ENCODE results near the gene CPSF7.
"Not testable (repeated sequence)": the region's sequence is repeated elsewhere in the genome, so short reads cannot be mapped to it uniquely, and the experiment has no call there.

Gene CPSF7

DNA sequence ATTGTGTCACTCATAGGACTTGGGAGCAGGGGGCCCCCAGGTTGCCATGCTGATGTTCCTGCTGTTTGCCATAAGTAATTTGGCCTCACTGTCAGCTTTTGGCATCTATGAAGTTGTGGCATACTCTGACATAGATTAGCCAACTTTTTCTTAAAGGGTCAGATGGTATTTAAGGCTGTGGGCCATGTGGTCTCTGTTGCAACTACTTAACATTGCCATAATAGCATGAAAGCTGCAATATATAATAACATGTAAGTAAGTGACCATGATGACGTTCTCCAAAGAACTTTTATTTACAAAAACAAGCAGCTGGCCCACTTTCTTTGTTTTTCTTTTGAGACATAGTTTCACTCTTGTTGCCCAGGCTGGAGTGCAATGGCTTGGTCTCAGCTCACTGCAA lies 39.6 kb downstream of the CPSF7 start:
- Histone ChIP-seq H3K9me3 (ENCODE audit: control insufficient read depth, insufficient read depth, low read length) (no peaks in the 10 kb centered on the region), H3K36me3 (ENCODE audit: insufficient read depth, low read length) (no peaks in the 10 kb centered on the region), H3K9ac (ENCODE audit: low read depth, low read length) (no peak overlapping the region), H3K4me1 (ENCODE audit: insufficient read depth, low read length) (0 out of 2 replicates have a peak, but pooled peaks cover 2% of the 10 kb centered on the region)

DNA sequence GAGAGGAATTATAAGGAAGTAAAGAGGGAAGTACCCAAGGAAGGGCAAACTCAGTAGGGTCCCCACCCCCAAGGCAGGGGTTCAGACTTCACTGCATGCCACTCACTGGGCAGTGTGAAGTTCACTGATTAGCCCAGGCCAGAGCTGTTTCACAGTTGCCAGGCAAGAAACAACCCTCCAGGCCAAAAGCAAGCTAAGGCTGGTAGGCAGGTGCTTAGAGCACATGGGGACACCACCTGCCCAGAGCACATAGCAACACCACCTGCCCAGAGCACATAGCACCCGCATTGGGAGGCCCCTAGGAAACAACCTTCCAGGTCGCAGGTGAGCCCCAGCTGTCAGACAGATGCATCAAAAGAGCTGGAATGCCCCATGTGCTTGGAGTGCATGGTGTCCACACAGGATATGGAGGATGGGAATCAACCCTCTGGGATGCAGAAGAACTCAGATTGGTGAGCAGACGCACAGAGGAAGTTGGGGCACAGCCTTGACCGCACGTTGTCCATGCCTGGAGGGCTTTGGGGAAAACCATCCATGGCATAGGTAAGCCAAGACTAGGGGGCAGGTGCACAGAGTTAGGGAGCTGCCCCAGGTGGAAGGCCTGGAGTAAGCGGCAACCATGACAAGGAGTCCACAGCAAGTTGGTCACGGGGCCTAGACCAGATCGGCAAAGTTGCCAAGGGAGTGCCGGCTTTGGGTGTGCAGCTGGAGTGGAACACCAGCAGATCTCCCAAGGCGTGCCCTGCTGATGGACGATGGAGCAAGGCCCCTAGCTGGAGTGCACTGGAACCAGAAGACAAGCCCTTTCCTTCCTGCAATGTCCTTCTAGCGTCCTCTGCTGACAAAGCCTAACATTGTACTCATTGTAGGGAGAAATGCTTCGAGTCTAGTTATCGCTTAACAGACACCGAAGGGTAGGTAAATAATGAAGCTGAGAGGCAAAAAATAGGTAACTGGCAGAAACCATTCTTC lies 45.2 kb downstream of the CPSF7 start:
- Histone ChIP-seq H3K9me3 (ENCODE audit: control insufficient read depth, insufficient read depth, low read length) (no peaks in the 10 kb centered on the region), H3K36me3 (ENCODE audit: insufficient read depth, low read length) (no peaks in the 10 kb centered on the region), H3K9ac (ENCODE audit: low read depth, low read length) (no peak overlapping the region), H3K4me1 (ENCODE audit: insufficient read depth, low read length) (no peaks in the 10 kb centered on the region)

GRCh38 chr11:61383859-61384258 lies 45.9 kb downstream of the CPSF7 start:
- H3K9me3 ChIP-seq (ENCODE audit: control insufficient read depth, insufficient read depth, low read length); H3K4me1 ChIP-seq (ENCODE audit: insufficient read depth, low read length); H3K36me3 ChIP-seq (ENCODE audit: insufficient read depth, low read length); H3K9ac ChIP-seq (ENCODE audit: low read depth, low read length): not testable (repeated sequence)

GRCh38 chr11:61380884-61381283 lies 48.9 kb downstream of the CPSF7 start:
- Histone ChIP-seq H3K9me3 (ENCODE audit: control insufficient read depth, insufficient read depth, low read length) (no peaks in the 10 kb centered on the region), H3K9ac (ENCODE audit: low read depth, low read length) (no peak overlapping the region), H3K36me3 (ENCODE audit: insufficient read depth, low read length) (no peaks in the 10 kb centered on the region), H3K4me1 (ENCODE audit: insufficient read depth, low read length) (no peaks in the 10 kb centered on the region)

DNA sequence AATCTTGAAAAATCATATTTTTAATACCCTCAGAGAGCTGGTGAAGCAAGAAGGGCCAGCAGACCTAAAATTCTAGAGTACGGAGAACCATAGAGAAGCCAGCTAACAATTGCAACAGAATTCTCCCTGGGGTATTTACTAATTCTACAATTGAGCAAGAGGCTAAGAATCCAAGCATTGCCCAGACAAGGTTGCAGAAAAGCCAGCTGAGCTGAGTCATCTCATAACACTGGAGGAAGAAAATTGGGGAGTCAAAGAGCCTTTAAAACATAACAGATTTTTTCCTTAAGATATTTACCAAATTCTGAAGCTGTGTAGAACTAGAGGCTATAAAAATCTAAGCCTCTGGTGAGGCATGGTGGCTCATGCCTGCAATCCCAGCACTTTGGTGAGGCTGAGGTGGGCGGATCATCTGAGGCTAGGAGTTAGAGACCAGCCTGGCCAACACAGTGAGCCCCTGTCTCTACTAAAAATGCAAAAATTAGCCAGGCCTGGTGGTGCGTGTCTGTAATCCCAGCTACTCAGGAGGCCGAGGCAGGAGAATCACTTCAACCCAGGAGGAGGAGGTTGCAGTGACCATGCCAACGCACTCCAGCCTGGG lies 51.0 kb downstream of the CPSF7 start:
- H3K9me3 ChIP-seq (ENCODE audit: control insufficient read depth, insufficient read depth, low read length), result peaks cover 7% of the 10 kb centered on the region; the same call in 1 of the 2 replicates
- H3K4me1 ChIP-seq (ENCODE audit: insufficient read depth, low read length), result no peaks in the 10 kb centered on the region
- no peak overlapping the region for H3K9ac ChIP-seq (ENCODE audit: low read depth, low read length)
- peaks cover 4% of the 10 kb centered on the region for H3K36me3 ChIP-seq (ENCODE audit: insufficient read depth, low read length)

- Histone ChIP-seq H3K4me1 (ENCODE audit: insufficient read depth, low read length) (no peaks in the 10 kb centered on the region), H3K9ac (ENCODE audit: low read depth, low read length) (no peak overlapping the region), H3K36me3 (ENCODE audit: insufficient read depth, low read length) (peaks cover 8% of the 10 kb centered on the region), H3K9me3 (ENCODE audit: control insufficient read depth, insufficient read depth, low read length) (peaks cover 15% of the 10 kb centered on the region)
Measured at GRCh38 chr11:61377461-61378160, 52.2 kb downstream of the CPSF7 start.

DNA sequence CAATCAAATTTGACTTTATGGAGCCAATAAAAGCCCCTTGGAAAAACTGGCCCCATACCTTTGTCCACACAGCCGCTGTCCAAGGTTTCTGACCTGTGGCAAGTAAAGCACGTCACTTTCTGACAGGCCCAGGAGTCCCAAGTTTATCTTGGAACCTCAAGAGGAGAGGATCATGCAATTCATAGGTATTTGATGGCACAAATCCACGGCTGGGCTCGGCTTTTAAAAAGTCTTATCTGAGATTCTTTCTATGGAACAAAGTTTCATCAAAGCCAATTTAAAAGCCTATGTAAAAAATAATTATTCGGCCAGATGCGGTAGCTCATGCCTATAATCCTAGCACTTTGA lies 54.0 kb downstream of the CPSF7 start:
- no peak overlapping the region for H3K9ac ChIP-seq (ENCODE audit: low read depth, low read length)
- no peaks in the 10 kb centered on the region for H3K4me1 ChIP-seq (ENCODE audit: insufficient read depth, low read length)
- H3K9me3 ChIP-seq (ENCODE audit: control insufficient read depth, insufficient read depth, low read length), result peaks cover 24% of the 10 kb centered on the region
- peaks cover 8% of the 10 kb centered on the region for H3K36me3 ChIP-seq (ENCODE audit: insufficient read depth, low read length)

- H3K36me3 ChIP-seq (ENCODE audit: insufficient read depth, low read length), result peaks cover 18% of the 10 kb centered on the region
- no peaks in the 10 kb centered on the region for H3K4me1 ChIP-seq (ENCODE audit: insufficient read depth, low read length)
- peaks cover 25% of the 10 kb centered on the region for H3K9me3 ChIP-seq (ENCODE audit: control insufficient read depth, insufficient read depth, low read length)
Measured at GRCh38 chr11:61372659-61373420, 56.9 kb downstream of the CPSF7 start.

GRCh38 chr11:61370349-61371005 lies 59.3 kb downstream of the CPSF7 start:
- no peaks in the 10 kb centered on the region for H3K4me1 ChIP-seq (ENCODE audit: insufficient read depth, low read length)
- H3K9ac ChIP-seq (ENCODE audit: low read depth, low read length), result no peak overlapping the region
- peaks cover 22% of the 10 kb centered on the region for H3K9me3 ChIP-seq (ENCODE audit: control insufficient read depth, insufficient read depth, low read length)
- H3K36me3 ChIP-seq (ENCODE audit: insufficient read depth, low read length), result peaks cover 32% of the 10 kb centered on the region

More at GRCh38 chr11:61372659-61373420, 56.9 kb downstream of the CPSF7 start:
- no peak overlapping the region for H3K9ac ChIP-seq (ENCODE audit: low read depth, low read length)

DNA sequence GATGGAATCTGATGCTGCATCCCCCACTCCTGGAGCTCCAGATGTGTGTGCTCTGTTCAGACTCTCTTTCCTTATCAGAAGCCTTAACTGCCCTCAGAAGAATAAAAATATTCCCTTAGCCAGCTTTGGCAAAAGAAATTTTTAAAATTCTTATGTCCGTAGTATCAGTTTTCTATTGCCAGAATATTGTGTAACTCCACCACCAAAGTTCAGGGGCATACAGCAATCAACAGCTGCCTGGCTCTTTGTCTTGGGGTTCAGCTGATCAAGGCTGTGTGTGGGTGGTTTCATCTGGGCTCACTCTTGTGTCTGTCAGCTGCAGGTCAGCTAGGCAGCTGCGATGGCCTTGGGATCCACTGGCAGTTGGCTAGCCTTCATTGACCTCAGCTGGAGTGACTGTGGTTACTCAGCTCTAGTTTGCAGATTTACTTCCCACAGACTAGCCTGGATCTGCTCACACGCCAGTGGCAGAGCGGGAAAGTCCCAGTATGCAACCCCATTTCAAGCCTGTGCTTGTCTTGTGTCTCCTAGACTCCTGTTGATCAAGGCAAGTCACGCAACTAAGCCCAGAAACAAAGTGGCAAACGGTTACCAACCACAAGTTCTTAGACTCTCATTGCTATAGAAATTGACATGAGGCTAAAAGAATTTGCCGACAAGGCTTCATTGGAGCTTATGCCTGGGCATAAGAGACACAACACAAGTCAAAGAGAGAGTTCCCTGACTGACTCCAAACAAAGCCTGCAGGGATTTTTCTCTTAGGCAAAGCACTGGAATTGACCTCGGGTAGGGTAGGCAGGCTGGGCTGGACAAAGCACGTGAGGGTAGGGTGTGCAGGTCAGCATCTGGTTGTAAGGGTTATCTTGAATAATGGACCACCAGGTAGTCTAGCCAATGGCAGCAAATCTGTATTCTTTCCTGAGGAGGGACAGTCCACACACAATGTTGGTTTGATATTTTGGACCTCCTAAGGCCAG lies 60.1 kb downstream of the CPSF7 start:
- no peak overlapping the region for H3K9ac ChIP-seq (ENCODE audit: low read depth, low read length)
- no peaks in the 10 kb centered on the region for H3K4me1 ChIP-seq (ENCODE audit: insufficient read depth, low read length)
- peaks cover 18% of the 10 kb centered on the region for H3K9me3 ChIP-seq (ENCODE audit: control insufficient read depth, insufficient read depth, low read length)
- H3K36me3 ChIP-seq (ENCODE audit: insufficient read depth, low read length), result peaks cover 32% of the 10 kb centered on the region

DNA sequence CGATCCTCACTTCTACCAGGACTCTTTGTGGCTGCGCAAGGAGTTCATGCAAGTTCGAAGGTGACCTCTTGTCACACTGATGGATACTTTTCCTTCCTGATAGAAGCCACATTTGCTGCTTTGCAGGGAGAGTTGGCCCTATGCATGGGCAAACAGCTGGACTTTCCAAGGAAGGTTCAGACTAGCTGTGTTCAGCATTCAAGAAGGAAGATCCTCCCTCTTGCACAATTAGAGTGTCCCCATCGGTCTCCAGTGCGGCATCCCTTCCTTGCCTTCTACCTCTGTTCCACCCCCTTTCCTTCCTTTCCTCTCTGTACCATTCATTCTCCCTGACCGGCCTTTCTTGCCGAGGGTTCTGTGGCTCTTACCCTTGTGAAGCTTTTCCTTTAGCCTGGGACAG lies 61.1 kb downstream of the CPSF7 start:
- Histone ChIP-seq H3K36me3 (ENCODE audit: insufficient read depth, low read length) (peaks cover 36% of the 10 kb centered on the region), H3K4me1 (ENCODE audit: insufficient read depth, low read length) (no peaks in the 10 kb centered on the region), H3K9ac (ENCODE audit: low read depth, low read length) (no peak overlapping the region), H3K9me3 (ENCODE audit: control insufficient read depth, insufficient read depth, low read length) (peaks cover 18% of the 10 kb centered on the region)

- H3K9ac ChIP-seq (ENCODE audit: low read depth, low read length), result no peak overlapping the region
- H3K36me3 ChIP-seq (ENCODE audit: insufficient read depth, low read length), result peaks cover 32% of the 10 kb centered on the region
- no peaks in the 10 kb centered on the region for H3K4me1 ChIP-seq (ENCODE audit: insufficient read depth, low read length)
- peaks cover 9% of the 10 kb centered on the region; the same call in 1 of the 2 replicates for H3K9me3 ChIP-seq (ENCODE audit: control insufficient read depth, insufficient read depth, low read length)
Measured at GRCh38 chr11:61367406-61367805, 62.4 kb downstream of the CPSF7 start.

All from ES-I3 (cell line).